Measurements from ENCODE around the gene UBE2E1.
"Not testable (repeated sequence)": the region's sequence is repeated elsewhere in the genome, so short reads cannot be mapped to it uniquely, and the experiment has no call there.

UBE2E1 gene

GRCh38 chr3:23911397-23911796 lies 105.6 kb downstream of the UBE2E1 start:
- FAIRE-seq, result no peak
- no peak for DNase-seq (ENCODE audit: extremely low spot score, insufficient read length, low read depth)

GRCh38 chr3:23912335-23912734 lies 106.6 kb downstream of the UBE2E1 start:
- not testable (repeated sequence) for DNase-seq (ENCODE audit: extremely low spot score, insufficient read length, low read depth); FAIRE-seq

GRCh38 chr3:23913182-23913581 lies 107.4 kb downstream of the UBE2E1 start:
- FAIRE-seq, result no peak
- no peak for DNase-seq (ENCODE audit: extremely low spot score, insufficient read length, low read depth)

- no peak for DNase-seq (ENCODE audit: extremely low spot score, insufficient read length, low read depth)
- no peak for FAIRE-seq
These were observed 108.4 kb downstream of the UBE2E1 start for GRCh38 chr3:23913873-23914743.

GRCh38 chr3:23915537-23916108 lies 109.9 kb downstream of the UBE2E1 start:
- FAIRE-seq (no peak), DNase-seq (ENCODE audit: extremely low spot score, insufficient read length, low read depth) (no peak)

GRCh38 chr3:23916152-23916885 lies 110.6 kb downstream of the UBE2E1 start:
- DNase-seq (ENCODE audit: extremely low spot score, insufficient read length, low read depth) (peak; percentile 9), FAIRE-seq (no peak)

- peak; percentile 89 for DNase-seq (ENCODE audit: extremely low spot score, insufficient read length, low read depth)
- peak; percentile 97 for FAIRE-seq
These were observed 111.3 kb downstream of the UBE2E1 start, which contains the start of the genes NKIRAS1 and RPL15 for GRCh38 chr3:23916886-23917678. Gene NKIRAS1 (minus strand): TSS chr3:23916990. CDS start chr3:23910904, 6,086 bp downstream. Gene RPL15 (plus strand): TSS chr3:23917132. CDS start chr3:23917860, 728 bp downstream.

- DNase-seq (ENCODE audit: extremely low spot score, insufficient read length, low read depth), result peak; percentile 22
- peak; percentile 60 for FAIRE-seq
These were observed 112.0 kb downstream of the UBE2E1 start for GRCh38 chr3:23917679-23918303.

- not testable (repeated sequence) for FAIRE-seq; DNase-seq (ENCODE audit: extremely low spot score, insufficient read length, low read depth)
These were observed 112.6 kb downstream of the UBE2E1 start for GRCh38 chr3:23918331-23918730.

GRCh38 chr3:23919628-23920027 lies 113.9 kb downstream of the UBE2E1 start:
- FAIRE-seq, result no peak
- DNase-seq (ENCODE audit: extremely low spot score, insufficient read length, low read depth), result no peak

- FAIRE-seq (no peak), DNase-seq (ENCODE audit: extremely low spot score, insufficient read length, low read depth) (no peak)
These were observed 114.4 kb downstream of the UBE2E1 start for GRCh38 chr3:23920151-23920655.

- DNase-seq (ENCODE audit: extremely low spot score, insufficient read length, low read depth), result no peak
- no peak for FAIRE-seq
These were observed 115.3 kb downstream of the UBE2E1 start for GRCh38 chr3:23921052-23921511.

- DNase-seq (ENCODE audit: extremely low spot score, insufficient read length, low read depth) (no peak), FAIRE-seq (no peak)
These were observed 118.0 kb downstream of the UBE2E1 start for GRCh38 chr3:23923786-23924185.

GRCh38 chr3:23926246-23926645 lies 120.5 kb downstream of the UBE2E1 start:
- DNase-seq (ENCODE audit: extremely low spot score, insufficient read length, low read depth), result no peak
- FAIRE-seq, result no peak

- FAIRE-seq (no peak), DNase-seq (ENCODE audit: extremely low spot score, insufficient read length, low read depth) (no peak)
These were observed 121.0 kb downstream of the UBE2E1 start for GRCh38 chr3:23926736-23927135.

- FAIRE-seq (no peak), DNase-seq (ENCODE audit: extremely low spot score, insufficient read length, low read depth) (no peak)
These were observed 122.8 kb downstream of the UBE2E1 start for GRCh38 chr3:23928524-23928923.

- DNase-seq (ENCODE audit: extremely low spot score, insufficient read length, low read depth) (no peak), FAIRE-seq (no peak)
These were observed 125.8 kb downstream of the UBE2E1 start for GRCh38 chr3:23931597-23931996.

GRCh38 chr3:23932571-23932970 lies 126.8 kb downstream of the UBE2E1 start:
- no peak for DNase-seq (ENCODE audit: extremely low spot score, insufficient read length, low read depth)
- FAIRE-seq, result no peak

- no peak for FAIRE-seq
- DNase-seq (ENCODE audit: extremely low spot score, insufficient read length, low read depth), result no peak
These were observed 128.5 kb downstream of the UBE2E1 start for GRCh38 chr3:23934253-23934652.
